ENCODE data around the gene SRRM3. TPM values are rescaled to one million over a fixed set of nuclear protein-coding genes. Genes with fewer than 3 reads are reported as not detected.

The SRRM3 gene
- polyA plus RNA-seq, 1 of the 3 experiments (the other 2 are of a cell fraction), result 2.7 TPM

DNA sequence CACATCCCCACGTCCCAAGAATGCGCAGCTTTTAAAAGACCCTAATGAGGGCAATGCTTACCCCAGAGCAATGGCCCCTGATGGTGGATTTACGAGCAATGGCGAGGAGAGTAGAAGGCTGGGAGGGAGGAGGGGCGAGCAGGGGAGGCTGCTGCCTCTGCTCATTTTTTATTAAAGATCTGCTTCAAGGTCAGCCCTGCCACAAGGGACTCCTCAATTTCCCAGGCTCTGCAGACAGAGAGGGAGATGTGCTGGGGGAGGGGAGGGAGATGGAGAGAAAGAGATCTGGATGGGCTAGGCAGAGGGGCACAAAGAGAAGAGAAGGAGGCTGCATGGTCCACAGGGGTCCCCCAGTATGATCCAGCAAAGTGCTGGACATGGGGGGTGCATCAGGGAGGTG is 7.8 kb upstream of the SRRM3 start:
- H3K9me3 ChIP-seq, result no peaks in the 10 kb centered on the region
- peaks cover 4% of the 10 kb centered on the region; the same call in 1 of the 2 replicates for H3K27me3 ChIP-seq (ENCODE audit: insufficient read depth)
- ChIA-PET POLR2A (interaction anchor here (0.9 kb wide), 1 partner anchor 27 kb away, joined by 3 read pairs; no protein-coding TSS in a partner anchor), CTCF (interaction anchor here (1.1 to 4.5 kb wide), 6 partner anchors 7 to 119 kb away, joined by 4 to 46 read pairs (median 7); partner anchors contain the start of gene SRRM3)
- no peaks in the 10 kb centered on the region for H3F3A ChIP-seq (replicated peaks; ENCODE audit: insufficient read depth)
- H3K4me1 ChIP-seq (ENCODE audit: control insufficient read depth in 1 of 2, insufficient read depth in 2 of 2, low read depth in 1 of 2, low read length in 1 of 2), result no peaks in the 10 kb centered on the region
- no peak overlapping the region for H3K9ac ChIP-seq
- WGBS (ENCODE audit: low lambda C conversion rate), result 54% methylated on average over 5 of the region's 5 CpGs
- H3K27ac ChIP-seq (ENCODE audit: low read depth in 2 of 2, low read length in 1 of 2), result no peak overlapping the region
- no peak overlapping the region for H3K4me3 ChIP-seq (ENCODE audit: low read depth in 2 of 2, low read length in 1 of 2)
- H2AFZ ChIP-seq (ENCODE audit: low read depth), result no peak overlapping the region
- H3K9me2 ChIP-seq, result no peaks in the 10 kb centered on the region
- TF ChIP-seq SIN3A (IDR thresholded peaks at IDR 0.05; ENCODE audit: borderline replicate concordance, low read depth, low read length) (no peak), YY1 (IDR thresholded peaks at IDR 0.05; ENCODE audit: low read depth) (no peak)
- TF ChIP-seq, protein P1, sequence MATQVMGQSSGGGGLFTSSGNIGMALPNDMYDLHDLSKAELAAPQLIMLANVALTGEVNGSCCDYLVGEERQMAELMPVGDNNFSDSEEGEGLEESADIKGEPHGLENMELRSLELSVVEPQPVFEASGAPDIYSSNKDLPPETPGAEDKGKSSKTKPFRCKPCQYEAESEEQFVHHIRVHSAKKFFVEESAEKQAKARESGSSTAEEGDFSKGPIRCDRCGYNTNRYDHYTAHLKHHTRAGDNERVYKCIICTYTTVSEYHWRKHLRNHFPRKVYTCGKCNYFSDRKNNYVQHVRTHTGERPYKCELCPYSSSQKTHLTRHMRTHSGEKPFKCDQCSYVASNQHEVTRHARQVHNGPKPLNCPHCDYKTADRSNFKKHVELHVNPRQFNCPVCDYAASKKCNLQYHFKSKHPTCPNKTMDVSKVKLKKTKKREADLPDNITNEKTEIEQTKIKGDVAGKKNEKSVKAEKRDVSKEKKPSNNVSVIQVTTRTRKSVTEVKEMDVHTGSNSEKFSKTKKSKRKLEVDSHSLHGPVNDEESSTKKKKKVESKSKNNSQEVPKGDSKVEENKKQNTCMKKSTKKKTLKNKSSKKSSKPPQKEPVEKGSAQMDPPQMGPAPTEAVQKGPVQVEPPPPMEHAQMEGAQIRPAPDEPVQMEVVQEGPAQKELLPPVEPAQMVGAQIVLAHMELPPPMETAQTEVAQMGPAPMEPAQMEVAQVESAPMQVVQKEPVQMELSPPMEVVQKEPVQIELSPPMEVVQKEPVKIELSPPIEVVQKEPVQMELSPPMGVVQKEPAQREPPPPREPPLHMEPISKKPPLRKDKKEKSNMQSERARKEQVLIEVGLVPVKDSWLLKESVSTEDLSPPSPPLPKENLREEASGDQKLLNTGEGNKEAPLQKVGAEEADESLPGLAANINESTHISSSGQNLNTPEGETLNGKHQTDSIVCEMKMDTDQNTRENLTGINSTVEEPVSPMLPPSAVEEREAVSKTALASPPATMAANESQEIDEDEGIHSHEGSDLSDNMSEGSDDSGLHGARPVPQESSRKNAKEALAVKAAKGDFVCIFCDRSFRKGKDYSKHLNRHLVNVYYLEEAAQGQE (IDR thresholded peaks at IDR 0.05; ENCODE audit: low read depth, low read length), result no peak
- no peaks in the 10 kb centered on the region for H4K20me1 ChIP-seq (ENCODE audit: insufficient read depth)
- no peaks in the 10 kb centered on the region for H3K36me3 ChIP-seq (replicated peaks in 1 of 2; ENCODE audit: control insufficient read depth in 1 of 2, insufficient read depth in 2 of 2, low read length in 1 of 2)
- no peak overlapping the region for H3K4me2 ChIP-seq
- DNase-seq, result no peak
- no peaks in the 10 kb centered on the region for H3K79me2 ChIP-seq (ENCODE audit: insufficient read depth)

DNA sequence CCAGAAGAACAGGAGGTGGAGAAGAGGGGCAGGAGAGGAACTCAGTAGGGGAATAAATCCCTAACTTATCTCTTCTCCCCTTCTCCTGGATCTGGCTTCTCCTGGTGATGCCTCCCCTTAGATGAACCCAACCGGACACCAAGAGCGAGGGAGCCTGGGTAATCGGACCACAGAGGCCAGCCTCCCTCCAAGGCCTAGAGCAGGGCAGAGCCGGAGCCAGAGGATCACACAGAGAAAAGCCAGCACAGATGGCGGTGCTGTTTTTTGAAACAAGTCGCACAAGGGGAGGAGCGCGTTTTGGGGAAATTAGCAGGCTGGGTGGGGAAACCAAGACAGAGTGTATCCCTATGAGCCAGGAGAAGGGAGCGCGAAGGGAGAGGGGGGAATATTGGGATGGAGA is 4.9 kb upstream of the SRRM3 start:
- H3K27me3 ChIP-seq (ENCODE audit: insufficient read depth), result peaks cover 4% of the 10 kb centered on the region; the same call in 1 of the 2 replicates
- POLR2A ChIA-PET, result interaction anchor here (1.4 kb wide), 1 partner anchor 12 kb away, joined by 3 read pairs; no protein-coding TSS in a partner anchor

More for the DNA sequence above, 4.9 kb upstream of the SRRM3 start:
- Histone ChIP-seq H2AFZ (ENCODE audit: low read depth) (no peak overlapping the region), H3K9me2 (no peaks in the 10 kb centered on the region), H3F3A (replicated peaks; ENCODE audit: insufficient read depth) (no peaks in the 10 kb centered on the region), H3K4me2 (no peak overlapping the region), H3K4me3 (ENCODE audit: low read depth in 2 of 2, low read length in 1 of 2) (no peak overlapping the region), H3K9ac (no peak overlapping the region), H3K9me3 (no peaks in the 10 kb centered on the region), H3K4me1 (ENCODE audit: control insufficient read depth in 1 of 2, insufficient read depth in 2 of 2, low read depth in 1 of 2, low read length in 1 of 2) (no peaks in the 10 kb centered on the region; a peak in 1 of 4 replicates), H3K27ac (ENCODE audit: low read depth in 2 of 2, low read length in 1 of 2) (no peak overlapping the region), H3K36me3 (replicated peaks in 1 of 2; ENCODE audit: control insufficient read depth in 1 of 2, insufficient read depth in 2 of 2, low read length in 1 of 2) (no peaks in the 10 kb centered on the region), H4K20me1 (ENCODE audit: insufficient read depth) (no peaks in the 10 kb centered on the region), H3K79me2 (ENCODE audit: insufficient read depth) (no peaks in the 10 kb centered on the region)
- DNase-seq, result no peak
- 82% methylated on average over 10 of the region's 10 CpGs for WGBS (ENCODE audit: low lambda C conversion rate)
- CTCF ChIA-PET, result interaction anchor here (2.2 to 12.7 kb wide), 4 partner anchors 11 to 117 kb away, joined by 8 to 170 read pairs (median 44); no protein-coding TSS in a partner anchor
- TF ChIP-seq, protein P2, sequence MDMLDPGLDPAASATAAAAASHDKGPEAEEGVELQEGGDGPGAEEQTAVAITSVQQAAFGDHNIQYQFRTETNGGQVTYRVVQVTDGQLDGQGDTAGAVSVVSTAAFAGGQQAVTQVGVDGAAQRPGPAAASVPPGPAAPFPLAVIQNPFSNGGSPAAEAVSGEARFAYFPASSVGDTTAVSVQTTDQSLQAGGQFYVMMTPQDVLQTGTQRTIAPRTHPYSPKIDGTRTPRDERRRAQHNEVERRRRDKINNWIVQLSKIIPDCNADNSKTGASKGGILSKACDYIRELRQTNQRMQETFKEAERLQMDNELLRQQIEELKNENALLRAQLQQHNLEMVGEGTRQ (IDR thresholded peaks at IDR 0.05; ENCODE audit: borderline replicate concordance, low read depth, low read length), result no peak
- TF ChIP-seq, protein P3, sequence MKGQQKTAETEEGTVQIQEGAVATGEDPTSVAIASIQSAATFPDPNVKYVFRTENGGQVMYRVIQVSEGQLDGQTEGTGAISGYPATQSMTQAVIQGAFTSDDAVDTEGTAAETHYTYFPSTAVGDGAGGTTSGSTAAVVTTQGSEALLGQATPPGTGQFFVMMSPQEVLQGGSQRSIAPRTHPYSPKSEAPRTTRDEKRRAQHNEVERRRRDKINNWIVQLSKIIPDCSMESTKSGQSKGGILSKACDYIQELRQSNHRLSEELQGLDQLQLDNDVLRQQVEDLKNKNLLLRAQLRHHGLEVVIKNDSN (IDR thresholded peaks at IDR 0.05; ENCODE audit: borderline replicate concordance, low read depth), result no peak
- TF ChIP-seq JUND (IDR thresholded peaks at IDR 0.05), result no peak
- TF ChIP-seq, protein P4, sequence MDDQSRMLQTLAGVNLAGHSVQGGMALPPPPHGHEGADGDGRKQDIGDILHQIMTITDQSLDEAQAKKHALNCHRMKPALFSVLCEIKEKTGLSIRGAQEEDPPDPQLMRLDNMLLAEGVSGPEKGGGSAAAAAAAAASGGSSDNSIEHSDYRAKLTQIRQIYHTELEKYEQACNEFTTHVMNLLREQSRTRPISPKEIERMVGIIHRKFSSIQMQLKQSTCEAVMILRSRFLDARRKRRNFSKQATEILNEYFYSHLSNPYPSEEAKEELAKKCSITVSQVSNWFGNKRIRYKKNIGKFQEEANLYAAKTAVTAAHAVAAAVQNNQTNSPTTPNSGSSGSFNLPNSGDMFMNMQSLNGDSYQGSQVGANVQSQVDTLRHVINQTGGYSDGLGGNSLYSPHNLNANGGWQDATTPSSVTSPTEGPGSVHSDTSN (IDR thresholded peaks at IDR 0.05), result no peak
- TF ChIP-seq TAF1 (IDR thresholded peaks at IDR 0.05; ENCODE audit: borderline replicate concordance, low read depth, low read length), result no peak
- no peak for TF ChIP-seq TEAD4 (IDR thresholded peaks at IDR 0.05; ENCODE audit: borderline replicate concordance, insufficient read depth)
- no peak for TF ChIP-seq EP300 (IDR thresholded peaks at IDR 0.05; ENCODE audit: borderline replicate concordance in 1 of 2, low read depth in 1 of 2, low read length in 1 of 2)
- TF ChIP-seq, protein P5, sequence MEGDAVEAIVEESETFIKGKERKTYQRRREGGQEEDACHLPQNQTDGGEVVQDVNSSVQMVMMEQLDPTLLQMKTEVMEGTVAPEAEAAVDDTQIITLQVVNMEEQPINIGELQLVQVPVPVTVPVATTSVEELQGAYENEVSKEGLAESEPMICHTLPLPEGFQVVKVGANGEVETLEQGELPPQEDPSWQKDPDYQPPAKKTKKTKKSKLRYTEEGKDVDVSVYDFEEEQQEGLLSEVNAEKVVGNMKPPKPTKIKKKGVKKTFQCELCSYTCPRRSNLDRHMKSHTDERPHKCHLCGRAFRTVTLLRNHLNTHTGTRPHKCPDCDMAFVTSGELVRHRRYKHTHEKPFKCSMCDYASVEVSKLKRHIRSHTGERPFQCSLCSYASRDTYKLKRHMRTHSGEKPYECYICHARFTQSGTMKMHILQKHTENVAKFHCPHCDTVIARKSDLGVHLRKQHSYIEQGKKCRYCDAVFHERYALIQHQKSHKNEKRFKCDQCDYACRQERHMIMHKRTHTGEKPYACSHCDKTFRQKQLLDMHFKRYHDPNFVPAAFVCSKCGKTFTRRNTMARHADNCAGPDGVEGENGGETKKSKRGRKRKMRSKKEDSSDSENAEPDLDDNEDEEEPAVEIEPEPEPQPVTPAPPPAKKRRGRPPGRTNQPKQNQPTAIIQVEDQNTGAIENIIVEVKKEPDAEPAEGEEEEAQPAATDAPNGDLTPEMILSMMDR (IDR thresholded peaks at IDR 0.05), result no peak
- TF ChIP-seq ELF1 (IDR thresholded peaks at IDR 0.05), result no peak
- TF ChIP-seq RFX5 (IDR thresholded peaks at IDR 0.05; ENCODE audit: low read length), result no peak
- no peak for TF ChIP-seq FOXM1 (IDR thresholded peaks at IDR 0.05; ENCODE audit: low read depth)
- TF ChIP-seq MEF2A (IDR thresholded peaks at IDR 0.05; ENCODE audit: borderline replicate concordance, low read depth), result no peak
- TF ChIP-seq RAD21 (IDR thresholded peaks at IDR 0.05; ENCODE audit: low read length), result no peak
